ENCODE results near the gene TMEM63B.
"Not testable (repeated sequence)": the region's sequence is repeated elsewhere in the genome, so short reads cannot be mapped to it uniquely, and the experiment has no call there.

TMEM63B gene

GRCh38 chr6:44087623-44088022 lies 39.7 kb upstream of the TMEM63B start:
- no peak for DNase-seq (ENCODE audit: extremely low read depth, insufficient read length)
- Histone ChIP-seq H3K36me3 (ENCODE audit: control insufficient read depth, insufficient read depth, low read length) (no peaks in the 10 kb centered on the region), H3K27me3 (replicated peaks; ENCODE audit: control insufficient read depth, insufficient read depth, low read length) (no peaks in the 10 kb centered on the region), H3K4me3 (replicated peaks; ENCODE audit: low read depth, low read length) (no peak overlapping the region)
- TF ChIP-seq CTCF (IDR thresholded peaks at IDR 0.05; ENCODE audit: insufficient read depth, low read length, poor library complexity, severe bottlenecking), result no peak

- H3K27me3 ChIP-seq (replicated peaks; ENCODE audit: control insufficient read depth, insufficient read depth, low read length), result no peaks in the 10 kb centered on the region
- DNase-seq (ENCODE audit: extremely low read depth, insufficient read length), result no peak
- H3K36me3 ChIP-seq (ENCODE audit: control insufficient read depth, insufficient read depth, low read length), result no peaks in the 10 kb centered on the region
- TF ChIP-seq CTCF (IDR thresholded peaks at IDR 0.05; ENCODE audit: insufficient read depth, low read length, poor library complexity, severe bottlenecking), result no peak
- H3K4me3 ChIP-seq (replicated peaks; ENCODE audit: low read depth, low read length), result no peak overlapping the region
Observed at GRCh38 chr6:44088827-44089590, 38.3 kb upstream of the TMEM63B start.

GRCh38 chr6:44090465-44090864 lies 36.9 kb upstream of the TMEM63B start:
- no peak overlapping the region for H3K4me3 ChIP-seq (replicated peaks; ENCODE audit: low read depth, low read length)
- DNase-seq (ENCODE audit: extremely low read depth, insufficient read length), result no peak
- no peak for TF ChIP-seq CTCF (IDR thresholded peaks at IDR 0.05; ENCODE audit: insufficient read depth, low read length, poor library complexity, severe bottlenecking)
- H3K27me3 ChIP-seq (replicated peaks; ENCODE audit: control insufficient read depth, insufficient read depth, low read length), result no peaks in the 10 kb centered on the region
- H3K36me3 ChIP-seq (ENCODE audit: control insufficient read depth, insufficient read depth, low read length), result no peaks in the 10 kb centered on the region; the same call in 1 of the 2 replicates

- not testable (repeated sequence) for H3K27me3 ChIP-seq (replicated peaks; ENCODE audit: control insufficient read depth, insufficient read depth, low read length); DNase-seq (ENCODE audit: extremely low read depth, insufficient read length); H3K4me3 ChIP-seq (replicated peaks; ENCODE audit: low read depth, low read length); H3K36me3 ChIP-seq (ENCODE audit: control insufficient read depth, insufficient read depth, low read length)
Observed at GRCh38 chr6:44091356-44091755, 36.0 kb upstream of the TMEM63B start.

GRCh38 chr6:44091981-44092884 lies 35.1 kb upstream of the TMEM63B start:
- H3K4me3 ChIP-seq (replicated peaks; ENCODE audit: low read depth, low read length), result no peak overlapping the region
- TF ChIP-seq CTCF (IDR thresholded peaks at IDR 0.05; ENCODE audit: insufficient read depth, low read length, poor library complexity, severe bottlenecking), result no peak
- DNase-seq (ENCODE audit: extremely low read depth, insufficient read length), result no peak
- no peaks in the 10 kb centered on the region; the same call in none of the 2 replicates for H3K36me3 ChIP-seq (ENCODE audit: control insufficient read depth, insufficient read depth, low read length)
- H3K27me3 ChIP-seq (replicated peaks; ENCODE audit: control insufficient read depth, insufficient read depth, low read length), result no peaks in the 10 kb centered on the region

GRCh38 chr6:44093066-44093465 lies 34.3 kb upstream of the TMEM63B start:
- no peak for TF ChIP-seq CTCF (IDR thresholded peaks at IDR 0.05; ENCODE audit: insufficient read depth, low read length, poor library complexity, severe bottlenecking)
- Histone ChIP-seq H3K36me3 (ENCODE audit: control insufficient read depth, insufficient read depth, low read length) (no peaks in the 10 kb centered on the region; the same call in none of the 2 replicates), H3K4me3 (replicated peaks; ENCODE audit: low read depth, low read length) (no peak overlapping the region), H3K27me3 (replicated peaks; ENCODE audit: control insufficient read depth, insufficient read depth, low read length) (no peaks in the 10 kb centered on the region)
- DNase-seq (ENCODE audit: extremely low read depth, insufficient read length), result no peak

Measured in GM06990 (cell line).